ENCODE measurements around the gene OXT.
A peak's percentile ranks its signal among the peaks of the same experiment; 100 is the strongest.
"Not testable (repeated sequence)": the region's sequence is repeated elsewhere in the genome, so short reads cannot be mapped to it uniquely, and the experiment has no call there.

The OXT gene

DNA sequence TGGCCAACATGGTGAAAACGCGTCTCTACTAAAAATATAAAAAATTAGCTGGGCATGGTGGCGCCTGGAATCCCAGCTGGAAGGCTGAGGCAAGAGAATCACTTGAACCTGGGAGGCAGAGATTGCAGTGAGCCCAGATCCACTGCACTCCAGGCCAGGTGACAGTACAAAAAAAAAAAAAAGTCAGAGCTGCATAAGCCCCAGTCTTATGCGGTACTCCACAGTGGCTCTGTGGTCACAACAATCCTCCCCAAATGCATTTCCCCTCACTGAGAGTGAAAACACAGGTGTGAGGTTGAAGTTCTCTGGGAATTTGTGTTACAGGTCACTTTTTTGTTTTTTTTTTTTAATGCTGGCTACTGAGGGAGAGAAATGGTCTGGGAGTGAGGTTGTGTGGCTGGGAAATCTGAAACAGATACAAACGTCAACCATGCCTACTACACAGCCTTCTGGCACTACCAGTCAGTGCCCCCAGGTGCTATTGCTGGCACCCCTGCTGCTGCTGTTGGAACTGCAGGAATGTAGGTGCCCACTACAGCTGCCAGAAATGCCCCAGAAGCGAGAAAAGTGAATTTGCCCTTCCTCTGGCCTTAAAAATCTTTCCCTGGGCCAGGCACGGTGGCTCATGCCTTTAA lies 19.9 kb upstream of the OXT start:
- DNase-seq (ENCODE audit: low spot score): no peak

DNA sequence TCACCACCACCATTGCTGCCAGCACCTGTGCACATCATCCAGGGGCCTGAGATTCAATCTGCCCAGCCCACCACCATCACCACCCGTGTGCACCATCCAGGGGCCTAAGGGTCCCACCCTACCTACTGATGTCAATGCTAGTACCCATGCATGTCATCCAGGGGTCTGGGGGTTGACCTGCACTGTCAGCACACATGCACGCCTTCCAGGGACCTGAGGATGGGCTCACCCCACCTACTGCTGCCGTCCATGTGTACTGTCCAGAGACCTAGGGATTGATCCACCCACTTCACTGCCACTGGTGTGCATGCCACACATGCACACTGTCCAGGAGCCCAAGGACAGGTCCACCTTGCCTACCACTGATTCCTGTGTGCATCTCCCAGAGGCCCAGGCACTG lies 11.9 kb upstream of the OXT start:
- no peak for DNase-seq (ENCODE audit: low spot score)

DNA sequence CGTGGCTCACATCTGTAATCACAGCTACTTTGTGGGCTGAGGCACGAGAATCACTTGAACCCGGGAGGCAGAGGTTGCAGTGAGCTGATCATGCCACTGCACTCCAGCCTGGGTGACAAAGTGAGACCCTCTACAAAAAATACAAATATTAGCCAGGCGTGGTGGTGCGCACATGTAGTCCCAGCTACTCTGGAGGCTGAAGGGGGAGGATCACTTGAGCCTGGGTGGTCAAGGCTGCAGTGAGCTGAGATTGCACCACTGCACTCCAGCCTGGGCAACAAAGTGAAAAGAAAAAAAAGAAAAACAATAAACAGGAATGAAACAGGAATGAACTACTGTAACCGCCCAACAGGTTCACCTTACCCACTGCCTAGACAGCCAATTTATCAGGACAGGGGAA lies 7.3 kb upstream of the OXT start:
- DNase-seq (ENCODE audit: low spot score): not testable (repeated sequence)

DNA sequence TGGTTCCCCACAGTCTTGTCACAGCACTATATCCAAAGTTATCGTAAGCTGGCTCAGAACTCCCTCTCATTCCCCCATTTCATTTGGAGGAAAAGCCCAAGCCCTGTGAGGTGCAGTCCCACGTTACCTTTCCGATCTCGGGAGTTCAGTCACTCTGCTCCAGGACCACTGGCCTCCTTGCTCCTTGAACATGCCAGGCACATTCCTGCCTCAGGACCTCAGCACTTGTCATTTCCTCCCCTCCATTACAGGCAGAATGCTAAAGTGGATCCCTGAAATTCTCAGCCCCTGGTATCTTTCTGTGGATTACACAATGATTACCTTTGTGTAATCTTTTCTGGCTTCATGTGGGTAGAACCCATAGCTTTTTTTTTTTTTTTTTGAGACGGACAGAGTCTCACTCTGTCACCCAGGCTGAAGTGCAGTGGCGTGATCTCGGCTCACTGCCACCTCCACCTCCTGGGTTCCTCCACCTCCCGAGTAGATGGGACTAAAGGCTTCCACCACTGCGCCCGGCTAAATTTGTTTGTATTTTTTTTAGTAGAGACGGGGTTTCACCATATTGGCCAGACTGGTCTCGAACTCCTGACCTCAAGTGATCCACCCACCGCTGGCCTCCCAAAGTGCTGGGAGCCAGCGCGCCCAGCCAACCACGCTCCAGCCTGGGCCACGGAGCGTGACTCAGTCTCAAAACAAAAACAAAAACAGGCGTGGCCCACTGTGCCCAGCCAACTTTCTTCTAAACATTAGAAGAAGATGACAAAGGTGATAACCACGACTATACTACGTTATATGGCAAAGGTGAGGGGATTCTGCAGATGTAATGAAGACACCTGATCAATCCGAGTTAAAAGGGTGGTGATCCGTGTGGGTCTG lies 4.0 kb upstream of the OXT start:
- no peak for DNase-seq (ENCODE audit: low spot score)

DNA sequence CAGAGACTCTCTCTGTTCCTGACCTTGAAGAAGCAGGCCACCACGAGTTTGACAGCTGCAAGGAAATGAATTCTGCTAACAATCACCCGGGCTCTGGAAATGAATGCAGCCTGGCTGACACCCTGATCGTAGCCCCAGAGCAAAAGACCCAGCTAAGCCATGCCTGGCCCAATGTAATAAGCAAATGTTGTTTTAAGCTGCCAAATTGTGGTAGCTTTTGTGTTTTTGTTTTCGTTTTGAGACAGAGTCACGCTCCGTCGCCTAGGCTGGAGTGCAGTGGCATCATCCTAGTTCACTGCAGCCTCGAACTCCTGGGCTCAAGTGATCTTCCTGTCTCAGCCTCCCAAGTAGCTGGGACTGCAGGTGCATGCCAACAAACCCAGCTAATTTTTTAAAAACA lies 3.3 kb upstream of the OXT start:
- no peak for DNase-seq (ENCODE audit: low spot score)

DNA sequence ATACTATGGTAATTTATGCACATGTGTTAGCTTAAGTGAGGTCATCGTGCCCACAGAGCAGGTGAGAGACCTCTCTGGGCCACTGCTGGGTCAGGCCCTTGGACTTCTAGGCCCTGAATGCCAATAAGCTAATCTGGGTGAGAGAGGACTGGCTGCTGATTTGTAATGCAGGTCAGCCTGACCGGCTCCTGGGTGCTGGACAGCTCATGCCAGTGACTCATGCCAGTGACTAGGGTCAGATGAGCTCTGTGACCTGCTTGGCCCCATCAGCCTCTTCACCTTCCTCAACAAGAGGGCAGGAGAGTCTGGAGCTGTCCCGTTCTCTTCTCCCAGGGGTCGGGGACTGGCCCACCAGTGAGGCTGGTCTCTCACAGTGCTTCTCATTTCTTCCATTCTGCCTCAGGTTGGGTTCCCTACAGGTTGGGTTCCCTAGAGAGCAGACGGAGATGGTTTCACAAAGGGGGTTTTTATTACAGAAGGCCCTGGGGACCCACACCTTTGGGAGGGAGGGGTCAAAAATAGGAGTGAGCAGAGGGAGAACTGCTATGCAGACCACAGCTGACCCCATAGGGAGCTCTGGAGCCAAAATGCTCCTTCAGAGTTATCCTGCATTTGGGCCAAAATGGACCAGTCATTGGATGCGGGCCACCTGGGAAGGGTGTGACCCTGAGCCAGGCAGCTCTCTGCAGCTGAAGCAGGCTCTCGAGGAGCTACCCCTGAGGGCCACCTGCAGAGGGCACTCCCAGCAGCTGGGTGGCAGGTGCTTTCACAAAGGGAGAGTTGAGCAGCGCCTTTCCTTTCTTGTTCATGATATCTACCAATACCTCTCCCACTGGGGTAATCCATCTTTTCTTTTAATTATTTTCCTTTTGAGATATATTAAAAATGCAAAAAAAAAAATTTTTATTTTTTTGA lies 2.2 kb upstream of the OXT start:
- DNase-seq (ENCODE audit: low spot score): peak; percentile 31

DNA sequence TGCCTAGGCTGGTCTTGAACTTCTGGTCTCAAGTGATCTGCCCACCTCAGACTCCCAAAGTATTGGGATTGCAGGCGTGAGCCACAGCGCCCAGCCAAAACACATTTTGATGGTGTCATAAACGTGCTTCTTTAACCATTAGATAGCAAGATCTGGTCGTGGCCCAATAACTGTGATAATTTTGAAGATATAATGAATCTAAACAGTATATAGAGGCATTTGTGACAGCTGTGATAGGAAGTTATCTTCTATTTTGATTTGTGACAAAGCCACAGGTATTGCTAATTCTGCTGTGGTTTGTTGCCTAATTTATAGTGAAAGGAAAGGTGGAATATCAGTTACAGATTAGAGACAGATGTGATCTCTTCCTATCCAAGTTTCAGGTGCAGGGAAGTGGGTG lies 695 bp upstream of the OXT start:
- no peak for DNase-seq (ENCODE audit: low spot score)

DNA sequence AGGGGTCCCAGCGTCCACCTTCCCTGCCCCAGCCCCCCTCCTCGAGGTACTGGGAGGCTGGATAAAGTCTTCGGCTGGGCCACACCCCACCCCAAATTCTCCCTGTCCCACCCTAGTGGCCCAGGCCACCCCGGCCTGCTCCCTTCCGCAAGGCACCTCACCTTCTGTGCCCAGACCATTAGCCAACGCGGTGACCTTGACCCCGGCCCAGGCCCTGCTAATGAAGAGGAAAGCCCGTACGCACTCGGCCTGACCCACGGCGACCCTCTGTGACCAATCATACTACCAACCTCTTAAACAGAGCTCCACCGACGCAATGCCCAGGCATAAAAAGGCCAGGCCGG lies 182 bp upstream of the OXT start:
- no peak for DNase-seq (ENCODE audit: low spot score)

DNA sequence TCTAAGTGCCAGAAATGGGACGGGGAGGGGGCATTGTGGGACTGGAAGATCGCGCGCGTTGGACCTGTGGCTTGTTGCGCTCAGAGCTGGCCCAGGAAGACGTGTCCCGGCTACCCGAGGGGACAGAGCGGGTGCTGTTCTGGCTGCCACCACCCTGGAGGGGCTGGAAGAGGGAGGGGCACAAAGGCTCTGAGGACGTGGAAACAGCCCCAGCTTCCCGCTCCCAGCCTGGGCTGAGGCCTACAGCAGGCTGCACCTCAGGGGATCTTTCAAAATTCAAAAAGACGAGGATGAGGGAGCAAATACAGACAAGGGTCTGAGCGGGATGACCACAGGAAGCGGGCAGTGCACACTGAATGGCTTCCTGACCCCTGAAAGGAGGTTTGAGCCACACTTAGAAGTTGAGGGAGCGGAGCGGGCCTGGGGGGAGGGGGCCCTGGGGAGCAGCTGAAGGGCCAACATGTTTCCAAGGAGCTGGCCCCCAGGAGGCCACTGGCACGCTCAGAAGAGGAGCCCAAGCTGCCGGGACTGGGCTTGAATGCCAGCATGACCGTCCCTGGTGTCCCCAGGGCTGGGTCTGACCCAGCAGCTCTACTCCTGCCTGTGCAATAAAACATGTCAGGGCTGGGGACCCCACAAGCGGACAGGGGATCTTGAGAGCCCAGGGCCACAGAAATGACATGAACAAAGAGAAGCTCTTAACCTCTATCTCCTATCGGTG lies 1.3 kb downstream of the OXT start:
- DNase-seq (ENCODE audit: low spot score): no peak

DNA sequence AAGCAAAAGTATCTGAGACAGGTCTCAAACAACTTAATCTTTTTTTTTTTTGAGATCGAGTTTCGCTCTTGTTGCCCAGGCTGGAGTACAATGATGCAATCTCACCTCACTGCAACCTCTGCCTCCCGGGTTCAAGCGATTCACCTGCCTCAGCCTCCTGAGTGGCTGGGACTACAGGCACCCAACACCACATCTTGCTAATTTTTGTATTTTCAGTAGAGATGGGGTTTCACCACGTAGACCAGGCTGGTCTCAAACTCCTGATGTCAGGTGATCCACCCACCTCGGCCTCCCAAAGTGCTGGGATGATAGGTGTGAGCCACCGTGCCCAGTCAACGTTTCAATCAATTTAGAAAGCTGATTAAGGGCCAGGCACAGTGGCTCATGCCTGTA lies 1.8 kb downstream of the OXT start:
- not testable (repeated sequence) for DNase-seq (ENCODE audit: low spot score)

DNA sequence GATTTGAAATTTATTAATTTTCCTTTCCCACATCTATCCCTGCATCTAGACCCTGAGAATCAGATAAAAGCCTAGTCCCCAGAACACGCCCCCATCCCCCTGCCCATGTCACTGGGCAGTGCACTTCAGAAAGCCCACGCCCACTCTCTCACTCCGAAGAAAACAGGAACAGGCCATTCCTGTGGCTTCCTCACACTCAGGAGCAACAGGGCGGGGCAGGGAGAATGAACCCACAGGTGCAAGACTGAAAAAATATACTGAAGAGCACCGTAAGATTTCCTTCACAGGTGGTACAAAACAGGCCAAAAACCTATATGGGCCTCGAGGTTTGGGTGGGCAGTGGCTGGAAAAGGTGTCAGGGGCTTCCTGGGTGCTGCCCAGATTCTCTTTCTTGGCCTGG lies 3.4 kb downstream of the OXT start:
- no peak for DNase-seq (ENCODE audit: low spot score)

DNA sequence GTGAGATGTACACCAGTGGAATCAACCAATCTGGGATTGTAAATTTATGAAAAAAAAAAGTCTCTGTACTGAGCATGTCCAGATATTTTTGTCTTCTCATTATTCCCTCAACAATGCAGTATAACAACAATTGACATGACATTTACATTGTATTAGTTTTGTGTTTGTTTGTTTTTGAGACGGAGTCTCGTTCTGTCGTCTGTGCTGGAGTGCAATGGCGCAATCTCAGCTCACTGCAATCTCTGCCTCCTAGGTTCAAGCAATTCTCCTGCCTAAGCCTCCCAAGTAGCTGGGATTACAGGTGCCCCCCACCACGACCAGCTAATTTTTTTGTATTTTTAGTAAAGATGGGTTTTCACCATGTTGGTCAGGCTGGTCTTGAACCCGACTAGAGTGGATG lies 3.9 kb downstream of the OXT start:
- not testable (repeated sequence) for DNase-seq (ENCODE audit: low spot score)

DNA sequence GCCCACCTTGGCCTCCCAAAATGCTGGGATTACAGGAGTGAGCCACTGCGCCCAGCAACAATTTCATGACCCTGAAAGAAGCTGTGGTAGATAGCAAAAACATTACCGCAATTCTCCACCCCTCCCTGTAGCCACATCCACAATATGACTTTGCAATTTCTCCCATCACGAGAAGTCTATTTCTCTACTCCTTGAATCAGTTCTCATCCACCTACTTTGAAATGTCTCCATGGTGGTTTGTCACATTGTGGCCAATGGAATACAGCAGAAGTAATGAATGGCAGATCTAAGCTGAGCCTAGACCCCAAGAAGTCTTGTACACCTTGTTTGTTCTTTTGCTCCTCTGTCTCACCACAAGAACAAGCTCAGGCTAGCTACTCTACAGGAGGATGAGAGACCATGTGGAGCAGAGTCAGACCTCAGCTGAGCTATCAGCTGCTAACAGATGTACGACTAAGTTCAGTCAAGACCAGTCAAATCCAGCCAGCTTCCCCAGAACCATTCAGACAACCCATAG lies 6.3 kb downstream of the OXT start:
- DNase-seq (ENCODE audit: low spot score): no peak

DNA sequence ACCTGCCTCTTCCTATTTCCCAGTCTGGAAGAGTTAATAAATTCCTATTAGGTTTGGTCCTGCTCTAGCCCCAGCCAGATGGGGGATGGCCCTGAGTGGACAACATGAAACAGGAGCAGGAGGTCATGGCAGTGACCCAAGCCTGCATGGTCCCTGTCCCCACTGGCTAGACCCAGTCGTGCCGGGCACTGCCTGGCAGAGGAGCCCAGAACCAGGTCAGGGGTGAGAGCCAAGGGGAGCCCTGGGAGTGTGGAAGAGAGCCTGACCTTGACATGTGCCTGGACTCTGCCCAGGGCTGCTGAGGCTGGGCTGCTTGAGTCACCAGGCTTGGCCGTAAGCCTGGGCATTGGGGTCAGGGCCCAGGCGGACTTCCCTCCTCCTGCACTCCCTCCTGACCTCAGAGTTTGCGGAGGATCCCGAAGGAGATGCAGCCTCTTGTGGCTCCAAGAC lies 9.5 kb downstream of the OXT start:
- no peak for DNase-seq (ENCODE audit: low spot score)

DNA sequence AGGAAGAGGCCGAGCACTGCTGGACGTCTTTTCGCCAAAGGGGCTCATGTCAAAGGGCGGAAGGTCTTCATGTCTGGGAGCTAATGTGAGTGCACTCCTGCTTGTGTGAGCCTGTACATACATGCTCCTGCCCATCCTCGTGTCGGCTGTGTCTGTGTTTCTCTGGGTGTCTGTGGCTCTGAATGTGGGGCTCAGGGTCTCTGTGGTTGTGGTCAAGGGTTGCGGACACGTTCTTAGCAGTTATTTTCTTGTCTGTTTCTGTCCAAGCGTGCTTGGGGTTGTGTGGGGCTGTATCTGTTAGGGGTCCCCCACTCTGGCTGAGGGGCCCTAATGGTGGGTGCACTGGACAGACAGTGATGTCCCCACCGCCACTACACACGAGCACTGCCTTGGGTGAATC lies 10.2 kb downstream of the OXT start:
- DNase-seq (ENCODE audit: low spot score): no peak

DNA sequence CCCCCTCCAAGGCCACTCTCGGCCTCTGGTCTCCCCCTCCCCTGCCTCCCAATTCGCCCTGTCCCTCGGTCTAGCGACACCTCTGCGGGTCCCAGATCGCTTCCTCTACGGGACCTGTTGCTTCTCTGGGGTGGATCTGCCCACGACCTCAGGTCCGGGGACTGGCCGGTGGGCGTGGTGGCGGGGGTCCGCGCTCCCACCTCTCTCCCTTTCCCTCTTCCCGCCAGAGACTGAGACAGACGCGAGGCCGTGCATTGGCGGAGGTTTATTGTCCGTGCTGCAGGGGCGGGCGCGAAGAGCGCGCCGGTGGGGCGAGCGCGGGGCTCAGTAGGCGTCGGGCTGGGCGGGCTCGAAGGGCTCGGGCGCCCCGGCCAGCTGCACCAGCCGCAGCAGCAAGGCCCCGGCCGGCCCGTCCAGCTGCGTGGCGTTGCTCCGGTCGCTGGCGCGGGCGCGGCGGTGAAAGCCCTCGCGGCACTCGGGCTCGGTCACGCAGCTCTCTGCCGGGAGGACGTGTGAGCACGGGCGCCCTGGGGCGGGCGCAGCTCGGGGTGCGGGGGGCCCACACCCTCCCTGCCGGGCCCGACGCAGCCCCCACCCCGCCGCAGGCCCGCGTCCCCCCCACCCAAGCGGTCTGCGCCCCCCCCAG lies 11.0 kb downstream of the OXT start:
- DNase-seq (ENCODE audit: low spot score): no peak

DNA sequence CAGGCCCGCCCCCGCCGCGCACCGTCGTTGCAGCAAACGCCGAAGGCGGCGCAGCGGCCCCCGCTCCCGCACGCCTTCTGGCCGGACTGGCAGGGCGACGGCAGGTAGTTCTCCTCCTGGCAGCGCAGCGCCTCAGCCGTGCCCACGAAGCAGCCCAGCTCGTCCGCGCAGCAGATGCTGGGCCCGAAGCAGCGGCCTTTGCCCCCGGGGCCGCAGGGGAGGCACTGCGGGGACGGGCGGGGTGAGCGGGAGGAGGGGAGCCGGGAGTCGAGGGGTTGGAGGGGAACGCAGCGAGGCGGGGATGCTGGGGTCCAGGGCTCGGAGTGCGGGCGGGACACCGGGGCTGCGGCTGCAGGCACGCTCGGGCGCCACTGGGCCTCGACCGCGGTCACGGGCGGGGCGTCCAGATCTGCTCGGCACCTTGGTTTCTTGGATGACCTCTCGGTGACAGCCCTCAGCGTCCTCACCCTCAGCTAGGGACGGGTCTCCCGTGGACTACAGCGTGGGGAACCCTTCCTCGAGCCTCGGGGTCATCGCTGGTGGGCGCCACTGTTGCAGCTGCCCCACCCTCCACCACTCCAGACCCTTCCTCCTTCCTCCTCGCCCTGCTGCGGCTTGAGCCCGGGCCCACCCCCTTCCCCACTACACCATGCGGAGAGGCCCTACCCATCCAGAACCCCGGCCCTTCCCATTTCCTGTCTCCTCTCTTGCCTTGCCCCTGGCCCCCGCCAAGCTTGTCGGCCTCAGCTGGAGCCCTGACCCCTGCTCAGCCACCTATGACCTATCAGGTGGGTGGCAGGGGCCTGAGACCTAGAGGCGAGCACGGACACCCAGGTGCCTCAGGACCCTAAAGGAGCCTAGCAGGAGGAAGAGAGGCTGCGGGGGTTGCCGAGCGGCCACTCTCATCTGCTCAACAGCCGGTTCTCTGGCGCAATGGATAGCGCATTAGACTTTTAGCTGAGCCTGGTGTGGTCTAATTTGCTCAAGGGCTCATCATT lies 11.8 kb downstream of the OXT start:
- DNase-seq (ENCODE audit: low spot score): no peak

DNA sequence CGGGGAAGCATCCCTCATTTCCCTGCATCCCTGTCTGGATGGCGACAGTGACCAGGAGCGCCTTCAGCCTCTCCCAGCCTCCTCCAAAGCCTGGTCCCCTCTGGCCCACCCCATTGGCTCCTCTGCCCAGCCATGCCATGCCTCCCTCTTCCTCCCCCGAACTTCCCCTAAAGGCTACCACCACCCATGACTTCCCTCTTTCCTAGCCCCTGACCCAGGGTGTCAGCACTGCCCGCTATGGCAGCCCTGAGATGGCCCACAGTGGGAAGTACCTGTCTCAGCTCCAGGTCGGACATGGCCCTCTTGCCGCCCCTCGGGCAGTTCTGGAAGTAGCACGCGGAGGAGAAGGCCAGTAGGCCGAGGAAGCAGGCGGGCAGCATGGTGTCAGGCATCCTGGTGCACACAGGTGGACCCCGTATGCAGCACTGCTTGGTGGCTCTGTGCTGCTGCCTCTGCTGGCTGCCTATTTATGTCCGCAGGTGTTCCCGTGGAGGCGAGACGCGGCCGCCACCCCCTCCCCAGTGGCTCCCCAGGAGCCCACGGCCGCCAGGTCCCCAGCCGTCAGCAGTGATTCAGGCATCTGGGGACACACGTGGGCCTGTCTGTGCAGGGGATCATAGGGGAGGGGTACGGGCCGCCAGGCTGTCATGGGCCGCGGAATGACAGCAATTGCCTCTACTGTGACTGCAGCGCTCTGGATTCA lies 13.0 kb downstream of the OXT start, which contains the start of gene AVP:
Gene AVP (minus strand): TSS at position 442 of the 703 bp plus-strand sequence. CDS start 50 bp downstream, at position 392.
- DNase-seq (ENCODE audit: low spot score): no peak

DNA sequence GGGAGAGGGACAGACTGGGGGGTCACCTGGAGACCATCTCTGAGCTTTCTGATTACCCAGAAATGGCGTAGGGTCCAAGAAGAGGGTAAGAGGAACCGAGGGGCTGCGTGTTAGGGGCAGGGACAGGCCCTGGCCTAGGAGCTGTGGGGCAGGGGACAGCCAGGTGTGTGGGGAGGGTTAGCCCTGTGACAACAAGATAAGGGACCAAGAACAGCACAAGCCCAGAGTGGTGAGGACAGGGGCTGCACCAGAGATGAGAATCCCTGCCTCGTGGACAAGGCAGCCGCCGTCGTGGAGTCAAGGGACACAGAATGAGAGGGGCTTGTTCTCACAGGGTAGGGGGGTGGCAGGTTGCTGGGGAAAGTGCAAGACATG lies 13.6 kb downstream of the OXT start:
- DNase-seq (ENCODE audit: low spot score): no peak
